ENCODE measurements around the gene SERPINI1. TPM values are rescaled to one million over a fixed set of nuclear protein-coding genes. Genes with fewer than 3 reads are reported as not detected.

SERPINI1 gene
- total RNA-seq, 3 donors from 2014 or later: 0.84 to 3.6 (median 1.3) TPM

DNA sequence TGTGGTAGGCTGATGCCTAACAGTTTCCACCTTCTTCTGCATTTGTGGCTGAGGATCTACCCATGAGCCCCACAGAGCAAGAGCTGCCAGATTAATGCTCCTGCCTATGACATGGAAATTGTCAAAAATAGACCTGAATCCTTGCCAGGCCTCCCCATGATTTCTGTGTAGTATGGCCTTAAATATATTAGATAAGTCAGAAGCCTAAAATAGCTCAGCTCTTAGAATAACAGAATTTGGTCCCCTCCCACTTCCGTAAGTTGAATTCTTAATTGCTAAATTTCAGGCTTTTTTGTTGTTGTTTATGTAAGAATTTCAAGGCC, 129.0 kb downstream of the SERPINI1 start:
- Histone ChIP-seq H3K9me3 (no peaks in the 10 kb centered on the region), H3K4me3 (no peak overlapping the region), H3K36me3 (ENCODE audit: low read depth) (no peaks in the 10 kb centered on the region), H3K4me1 (ENCODE audit: low read depth) (no peaks in the 10 kb centered on the region)
- no peak for TF ChIP-seq CTCF (IDR thresholded peaks at IDR 0.05)
- intact Hi-C loops (cut with DNase I, micrococcal nuclease): no loop called here
- DNase-seq: no peak
- ATAC-seq: no peak

DNA sequence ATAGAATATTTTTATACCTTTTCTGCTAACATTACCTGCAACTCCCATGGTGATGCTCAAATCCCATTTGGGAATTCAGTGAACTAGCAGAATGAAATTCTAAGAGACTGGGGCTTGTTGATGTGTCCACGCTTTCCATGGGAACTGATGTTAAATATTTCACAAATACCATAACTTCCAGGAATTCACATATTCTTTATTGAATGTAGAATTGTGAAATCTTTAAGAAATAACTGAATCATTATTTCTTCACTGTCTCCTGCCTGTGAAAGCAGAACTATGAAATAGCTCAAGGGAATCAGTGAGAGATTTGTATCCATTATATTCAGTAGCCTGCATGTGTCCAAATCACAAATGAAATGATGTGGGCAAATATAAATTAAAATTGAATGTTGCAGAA, 130.8 kb downstream of the SERPINI1 start:
- no peak for DNase-seq
- intact Hi-C loops (cut with DNase I, micrococcal nuclease): no loop called here

GRCh38 chr3:167867981-167868380, 132.5 kb downstream of the SERPINI1 start:
- H3K4me3 ChIP-seq: no peak overlapping the region
- no peak for DNase-seq
- intact Hi-C loops (cut with DNase I, micrococcal nuclease): no loop called here
- no peak for ATAC-seq
- H3K36me3 ChIP-seq (ENCODE audit: low read depth): no peaks in the 10 kb centered on the region
- no peaks in the 10 kb centered on the region for H3K4me1 ChIP-seq (ENCODE audit: low read depth)
- TF ChIP-seq CTCF (IDR thresholded peaks at IDR 0.05): no peak
- H3K9me3 ChIP-seq: no peaks in the 10 kb centered on the region

More for the DNA sequence above, 130.8 kb downstream of the SERPINI1 start:
- Histone ChIP-seq H3K4me3 (no peak overlapping the region), H3K36me3 (ENCODE audit: low read depth) (no peaks in the 10 kb centered on the region), H3K4me1 (ENCODE audit: low read depth) (no peaks in the 10 kb centered on the region), H3K9me3 (no peaks in the 10 kb centered on the region)
- no peak for ATAC-seq
- no peak for TF ChIP-seq CTCF (IDR thresholded peaks at IDR 0.05)

GRCh38 chr3:167870181-167870580, 134.7 kb downstream of the SERPINI1 start:
- Histone ChIP-seq H3K4me1 (ENCODE audit: low read depth) (no peaks in the 10 kb centered on the region), H3K9me3 (no peaks in the 10 kb centered on the region), H3K4me3 (no peak overlapping the region), H3K36me3 (ENCODE audit: low read depth) (no peaks in the 10 kb centered on the region)
- DNase-seq: no peak
- no peak for ATAC-seq
- intact Hi-C loops (cut with DNase I, micrococcal nuclease): no loop called here
- no peak for TF ChIP-seq CTCF (IDR thresholded peaks at IDR 0.05)

DNA sequence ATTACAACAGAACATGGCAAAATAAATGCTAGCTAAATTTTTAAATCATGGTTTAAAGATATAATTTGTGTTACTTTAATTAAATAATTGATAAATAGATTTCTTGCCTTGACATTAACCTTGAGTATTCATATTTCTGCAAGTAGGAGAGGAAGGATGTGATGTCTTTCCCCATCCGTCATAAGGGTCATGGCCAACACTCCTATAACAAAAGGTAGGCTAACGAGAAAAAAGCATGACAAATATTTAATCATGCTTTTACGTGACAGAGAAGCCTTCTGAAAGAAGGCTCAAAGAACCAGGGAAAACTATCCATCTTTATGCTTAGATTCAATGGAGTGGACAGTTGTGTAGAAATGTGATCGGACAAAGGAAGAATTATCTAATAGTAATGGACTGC, 135.2 kb downstream of the SERPINI1 start:
- H3K9me3 ChIP-seq: no peaks in the 10 kb centered on the region
- intact Hi-C loops (cut with DNase I, micrococcal nuclease): no loop called here
- H3K4me3 ChIP-seq: no peak overlapping the region
- H3K4me1 ChIP-seq (ENCODE audit: low read depth): no peaks in the 10 kb centered on the region
- H3K36me3 ChIP-seq (ENCODE audit: low read depth): no peaks in the 10 kb centered on the region
- no peak for TF ChIP-seq CTCF (IDR thresholded peaks at IDR 0.05)
- DNase-seq (no peak), ATAC-seq (no peak)

DNA sequence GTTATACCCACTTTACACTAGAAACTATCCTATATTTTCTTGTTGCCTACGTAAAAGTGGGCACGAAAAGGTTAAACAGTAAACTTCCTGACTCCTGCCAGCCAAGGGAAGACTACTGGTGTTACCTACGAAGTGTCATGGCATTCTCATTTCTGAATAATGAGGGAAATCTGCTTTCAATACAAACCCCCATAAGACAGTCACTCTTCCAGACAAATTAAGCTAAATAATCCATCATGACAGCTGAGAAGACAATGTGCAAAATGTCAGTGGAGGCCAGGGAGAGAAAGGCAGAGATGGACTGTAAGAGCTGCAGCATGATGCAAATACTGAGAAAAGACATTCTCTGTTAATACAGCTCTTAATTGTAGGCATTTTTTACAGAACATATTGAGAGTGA, 136.5 kb downstream of the SERPINI1 start:
- no peak for ATAC-seq
- no peaks in the 10 kb centered on the region for H3K36me3 ChIP-seq (ENCODE audit: low read depth)
- H3K9me3 ChIP-seq: no peaks in the 10 kb centered on the region
- no peak for DNase-seq
- intact Hi-C loops (cut with DNase I, micrococcal nuclease): no loop called here
- H3K4me3 ChIP-seq: no peak overlapping the region
- no peak for TF ChIP-seq CTCF (IDR thresholded peaks at IDR 0.05)
- no peaks in the 10 kb centered on the region for H3K4me1 ChIP-seq (ENCODE audit: low read depth)

All from mucosa of descending colon (tissue), 3 donors.